Epithelial cell of prostate (primary cell): ENCODE measurements around the gene BCAT1.
"Not testable (repeated sequence)": the region's sequence is repeated elsewhere in the genome, so short reads cannot be mapped to it uniquely, and the experiment has no call there.

Experiments
- DNase-seq: peaks from one replicate; pipeline ENCODE4 v3.0.0-alpha.2; 2011; ENCODE audit warnings: low read depth, low spot score
- H3K27ac ChIP-seq: fragments of 450-650 bp; 2 replicates; pipeline ENCODE4 v1.5.1; 2017; ENCODE audit warnings: mild to moderate bottlenecking

BCAT1 gene

DNA sequence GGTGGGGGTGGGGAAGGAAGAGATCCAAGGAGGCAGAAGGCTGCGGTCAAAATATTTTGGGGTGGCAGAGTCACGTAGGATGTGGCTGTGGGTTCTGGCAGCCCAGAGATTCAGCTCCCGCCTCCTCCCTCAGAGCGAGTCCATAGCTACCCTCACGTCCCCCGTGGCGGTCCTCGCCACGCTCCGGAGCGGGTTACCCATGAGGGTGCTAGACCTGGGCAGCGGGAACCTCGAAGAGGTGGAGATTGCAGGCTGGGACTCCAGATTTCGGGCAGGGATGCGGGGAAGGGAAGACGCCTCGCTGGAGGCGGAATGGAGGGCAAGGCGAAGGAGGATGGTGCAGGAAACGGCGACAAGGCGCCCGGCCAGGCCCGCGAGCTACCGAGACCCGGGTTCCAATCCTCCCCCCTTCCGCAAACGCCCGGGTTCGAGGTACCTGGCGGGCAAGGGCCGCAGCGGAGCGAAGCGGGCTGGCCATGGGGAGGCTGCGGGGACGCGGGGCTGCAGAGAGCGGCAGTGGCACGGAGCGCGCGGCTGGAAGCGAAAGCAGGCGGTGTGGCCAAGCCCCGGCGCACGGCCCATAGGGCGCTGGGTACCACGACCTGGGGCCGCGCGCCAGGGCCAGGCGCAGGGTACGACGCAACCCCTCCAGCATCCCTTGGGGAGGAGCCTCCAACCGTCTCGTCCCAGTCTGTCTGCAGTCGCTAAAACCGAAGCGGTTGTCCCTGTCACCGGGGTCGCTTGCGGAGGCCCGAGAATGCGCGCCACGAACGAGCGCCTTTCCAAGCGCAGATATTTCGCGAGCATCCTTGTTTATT, 46.2 kb downstream of the BCAT1 start:
- DNase-seq = no peak
- H3K27ac ChIP-seq = no peak overlapping the region

DNA sequence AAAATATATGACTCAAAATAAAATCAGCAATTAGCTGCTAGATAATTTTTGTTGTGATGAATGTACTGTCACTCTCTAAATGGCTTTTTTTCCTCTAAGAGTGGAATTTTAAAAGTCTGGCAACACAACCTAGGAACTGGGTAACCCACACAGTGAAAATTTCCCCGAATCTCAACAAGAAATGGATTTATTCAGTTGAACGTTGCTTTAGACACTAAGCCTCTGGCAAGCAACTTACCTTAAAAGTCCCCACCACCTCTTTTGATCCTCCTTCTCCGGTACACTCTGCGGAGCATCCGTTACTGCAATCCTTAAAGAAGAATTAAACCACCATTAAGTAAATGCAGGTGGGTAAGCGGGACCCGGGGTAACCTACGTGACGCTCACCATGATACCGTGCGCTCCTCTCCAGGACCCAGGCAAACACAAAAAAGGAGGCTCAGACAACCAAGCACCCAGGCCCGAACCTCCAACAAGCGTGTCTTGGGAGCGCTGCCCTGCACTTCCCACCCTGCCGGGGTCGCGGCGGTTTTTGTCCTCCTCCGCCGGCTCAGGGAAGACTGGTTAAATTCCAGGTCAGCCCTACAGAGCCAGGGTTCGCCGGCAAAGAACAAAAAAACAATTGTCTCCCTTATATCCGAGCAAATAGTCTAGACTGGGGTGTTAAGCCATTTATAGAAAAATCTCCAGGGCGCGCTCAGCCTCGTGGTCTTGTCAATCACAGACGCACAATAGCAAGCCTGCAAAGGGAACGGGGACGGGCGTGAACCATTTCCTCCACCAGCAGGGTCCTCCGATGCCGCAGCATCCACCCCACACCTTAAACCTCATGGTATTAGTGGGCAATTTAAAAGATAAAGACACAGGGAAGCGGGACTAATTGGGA, 47.1 kb downstream of the BCAT1 start:
- no peak for DNase-seq
- peak overlapping the region; percentile 39 for H3K27ac ChIP-seq

- peak overlapping the region; percentile 39 for H3K27ac ChIP-seq
Measured at GRCh38 chr12:24900196-24900595, 48.7 kb downstream of the BCAT1 start.

DNA sequence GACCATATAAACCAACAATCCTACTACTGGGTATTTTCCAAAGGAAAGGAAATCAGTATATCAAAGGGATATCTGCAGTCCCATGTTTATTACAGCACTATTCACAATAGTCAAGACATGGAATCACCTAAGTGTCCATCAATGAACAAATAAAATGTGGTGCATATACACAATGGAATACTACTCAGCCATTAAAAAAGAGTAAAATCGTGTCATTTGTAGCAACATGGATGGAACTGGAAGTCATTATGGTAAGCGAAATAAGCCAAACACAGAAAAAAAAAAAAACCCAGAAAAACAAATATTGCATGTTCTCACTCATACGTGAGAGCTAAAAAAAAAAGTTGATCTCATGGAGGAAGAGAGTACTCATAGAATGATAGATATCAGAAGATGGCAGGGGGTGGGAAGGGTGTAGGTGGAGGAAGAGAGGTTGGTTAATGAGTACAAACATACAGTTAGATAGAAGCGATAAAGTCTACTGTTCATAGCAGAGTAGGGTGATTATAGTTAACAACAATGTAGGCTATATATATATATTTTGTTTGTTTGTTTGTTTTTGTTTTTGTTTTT, 49.3 kb downstream of the BCAT1 start:
- DNase-seq = no peak
- H3K27ac ChIP-seq = no peak overlapping the region

More at GRCh38 chr12:24900196-24900595, 48.7 kb downstream of the BCAT1 start:
- no peak for DNase-seq

DNA sequence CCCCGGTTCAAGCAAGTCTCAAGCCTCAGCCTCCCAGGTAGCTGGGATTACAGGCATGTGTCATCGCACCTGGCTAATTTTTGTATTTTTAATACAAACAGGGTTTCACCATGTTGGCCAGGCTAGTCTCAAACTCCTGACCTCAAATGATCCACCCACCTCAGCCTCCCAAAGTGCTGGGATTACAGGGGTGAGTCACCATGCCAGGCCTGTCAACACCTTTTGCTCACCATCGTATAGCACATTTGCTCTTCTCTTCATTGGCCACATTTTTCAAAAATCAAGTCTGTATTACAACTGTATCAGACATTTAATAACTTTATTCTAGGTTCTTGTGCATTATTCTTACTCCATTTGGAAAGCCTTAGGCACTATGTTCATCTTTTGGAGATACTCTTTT, 50.3 kb downstream of the BCAT1 start:
- DNase-seq = no peak
- no peak overlapping the region for H3K27ac ChIP-seq

DNA sequence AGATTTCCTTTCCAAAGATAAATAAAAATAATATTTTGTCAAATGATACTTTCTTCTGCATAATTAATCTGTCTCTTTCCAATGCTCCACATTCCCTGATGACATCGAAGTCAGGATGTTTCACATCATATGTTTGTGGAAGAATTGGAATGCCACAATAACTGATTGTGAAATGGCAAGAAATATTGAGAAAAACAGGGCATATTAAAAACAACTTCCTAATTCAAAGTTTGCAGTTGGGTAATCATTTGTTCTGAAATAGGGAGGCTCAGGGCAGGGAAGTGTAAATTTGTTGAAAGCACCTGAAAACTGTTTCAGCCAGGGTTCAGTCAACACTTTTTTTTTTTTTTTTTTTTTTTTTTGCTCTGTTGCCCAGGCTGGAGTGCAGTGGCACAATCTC, 50.7 kb downstream of the BCAT1 start:
- no peak for DNase-seq
- no peak overlapping the region for H3K27ac ChIP-seq

GRCh38 chr12:24896171-24896570, 52.7 kb downstream of the BCAT1 start:
- H3K27ac ChIP-seq = no peak overlapping the region
- no peak for DNase-seq

GRCh38 chr12:24895612-24896011, 53.3 kb downstream of the BCAT1 start:
- DNase-seq = no peak
- H3K27ac ChIP-seq = no peak overlapping the region

DNA sequence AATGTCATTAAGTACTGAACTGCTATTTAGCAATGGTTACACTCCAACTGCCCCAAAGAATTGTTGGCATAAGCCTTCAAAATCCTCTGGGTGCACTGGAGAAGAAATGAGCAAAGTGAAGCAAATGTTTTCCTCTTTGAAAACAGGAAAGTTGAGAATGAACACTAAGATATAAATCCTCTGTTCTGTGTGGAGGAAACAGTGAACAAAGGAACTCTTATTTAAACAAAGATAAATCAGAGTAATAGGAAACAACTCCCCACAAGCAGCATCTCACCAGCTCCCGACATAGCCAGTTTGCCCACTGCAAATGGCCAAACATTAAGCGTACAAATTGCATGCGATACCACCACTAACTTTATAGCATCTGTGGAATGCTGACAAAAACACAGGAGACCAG, 54.0 kb downstream of the BCAT1 start:
- DNase-seq = no peak
- H3K27ac ChIP-seq = no peak overlapping the region

DNA sequence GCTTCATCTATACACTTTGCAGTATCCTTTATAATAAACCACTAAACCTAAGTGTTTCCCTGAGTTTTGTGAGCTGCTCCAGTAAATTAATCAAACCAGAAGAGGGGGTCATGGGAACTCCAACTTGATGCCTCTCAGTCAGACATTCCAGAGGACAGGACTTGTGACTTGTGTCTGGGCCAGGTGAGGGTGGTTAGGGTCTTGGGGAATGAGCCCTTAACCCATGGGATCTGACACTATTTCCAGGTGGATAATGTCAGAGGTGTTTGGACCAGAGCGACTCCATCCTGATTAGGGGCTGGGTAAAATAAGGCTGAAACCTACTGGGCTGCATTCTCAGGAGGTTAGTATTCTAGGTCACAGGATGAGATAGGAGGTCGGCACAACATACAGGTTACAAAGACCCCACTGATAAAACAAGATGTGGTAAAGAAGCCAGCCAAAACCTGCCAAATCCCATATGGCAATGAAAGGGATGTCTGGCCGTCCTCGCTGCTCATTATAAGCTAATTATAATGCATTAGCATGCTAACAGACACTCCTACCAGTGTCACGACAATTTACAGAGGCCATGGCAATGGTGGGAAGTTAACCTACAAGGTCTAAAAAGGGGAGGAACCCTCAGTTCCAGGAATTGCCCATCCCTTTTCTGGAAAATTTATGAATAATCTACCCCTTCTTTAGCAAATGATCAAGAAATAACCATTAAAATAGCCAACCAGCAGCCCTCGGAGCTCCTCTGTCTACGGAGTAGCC, 58.7 kb downstream of the BCAT1 start:
- DNase-seq = no peak
- no peak overlapping the region for H3K27ac ChIP-seq

- no peak for DNase-seq
- H3K27ac ChIP-seq = peak overlapping the region; percentile 24
Measured at GRCh38 chr12:24889411-24889810, 59.5 kb downstream of the BCAT1 start.

DNA sequence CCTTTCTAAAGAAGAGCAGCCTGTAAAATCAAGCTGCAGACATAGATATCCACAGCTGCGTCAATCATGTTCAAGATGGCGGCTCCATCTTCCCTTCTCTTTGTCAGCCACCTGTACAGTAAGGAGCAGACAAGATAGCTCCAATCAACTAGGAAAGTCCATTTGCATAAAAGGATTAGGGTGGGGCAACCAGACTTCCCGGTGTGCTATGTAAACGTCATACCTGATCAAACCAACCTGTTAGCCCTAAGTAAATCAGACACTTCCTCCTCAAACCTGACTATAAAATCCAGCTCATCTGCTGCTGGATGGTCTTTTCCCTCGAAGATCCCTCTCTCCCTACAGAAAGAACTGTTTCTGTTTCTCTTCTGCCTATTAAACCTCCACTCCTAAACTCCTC, 60.1 kb downstream of the BCAT1 start:
- peak overlapping the region; percentile 24 for H3K27ac ChIP-seq
- no peak for DNase-seq

DNA sequence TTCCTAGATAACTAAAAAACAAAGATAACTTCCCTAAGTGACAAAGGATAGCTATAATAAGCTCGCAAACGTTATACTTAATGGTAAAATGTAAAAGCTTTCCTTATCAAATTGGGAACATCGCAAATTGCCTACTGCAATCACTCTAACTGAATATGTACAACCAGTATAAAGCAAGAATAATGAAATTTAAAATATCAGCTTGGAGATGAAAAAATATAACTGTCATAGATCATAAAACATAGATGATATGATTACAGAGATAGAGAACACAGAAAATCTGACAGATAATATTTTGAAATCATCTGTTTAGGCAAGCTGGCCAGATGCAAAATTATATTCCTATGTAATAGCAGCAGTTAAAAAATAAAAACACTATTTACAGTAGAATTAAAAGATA, 64.0 kb downstream of the BCAT1 start:
- H3K27ac ChIP-seq = no peak overlapping the region
- DNase-seq = no peak

DNA sequence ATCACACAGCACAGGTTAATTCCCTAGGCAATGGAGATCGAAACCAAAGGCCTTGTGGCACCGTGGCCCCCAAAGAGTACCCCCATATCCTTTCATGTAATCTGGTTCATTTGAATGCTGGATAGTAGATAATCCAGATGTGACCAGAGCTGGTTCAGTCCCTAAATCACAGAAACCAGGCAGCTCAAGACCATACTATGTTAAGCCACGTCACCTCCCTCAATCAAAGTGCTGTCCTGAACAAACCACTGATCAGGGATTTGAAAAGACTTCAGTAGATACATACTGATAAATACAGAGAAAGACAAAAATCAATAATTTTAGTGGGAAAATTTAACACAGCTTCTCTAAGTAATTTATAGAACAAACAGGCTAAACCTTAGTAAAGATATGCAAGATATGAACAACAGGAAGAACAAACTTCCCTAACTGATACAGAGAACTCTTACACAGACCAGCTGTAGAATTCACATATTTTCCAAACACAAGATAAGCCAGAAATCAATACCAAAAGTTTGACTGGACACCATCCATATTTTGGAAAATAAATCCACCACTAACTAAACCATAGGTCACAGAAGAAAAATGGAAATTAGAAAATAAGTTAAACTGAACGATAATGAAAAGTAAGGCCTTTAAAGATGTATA, 67.1 kb downstream of the BCAT1 start:
- H3K27ac ChIP-seq = no peak overlapping the region
- no peak for DNase-seq

GRCh38 chr12:24881227-24881626, 67.7 kb downstream of the BCAT1 start:
- no peak overlapping the region for H3K27ac ChIP-seq
- no peak for DNase-seq

- DNase-seq = no peak
- H3K27ac ChIP-seq = no peak overlapping the region
Measured at GRCh38 chr12:24880732-24881131, 68.2 kb downstream of the BCAT1 start.

GRCh38 chr12:24879644-24880043, 69.3 kb downstream of the BCAT1 start:
- no peak for DNase-seq
- peak overlapping the region; percentile 16 for H3K27ac ChIP-seq

- no peak for DNase-seq
- no peak overlapping the region for H3K27ac ChIP-seq
Measured at GRCh38 chr12:24875014-24875413, 73.9 kb downstream of the BCAT1 start.

- no peak overlapping the region for H3K27ac ChIP-seq
- no peak for DNase-seq
Measured at GRCh38 chr12:24872211-24872610, 76.7 kb downstream of the BCAT1 start.

DNA sequence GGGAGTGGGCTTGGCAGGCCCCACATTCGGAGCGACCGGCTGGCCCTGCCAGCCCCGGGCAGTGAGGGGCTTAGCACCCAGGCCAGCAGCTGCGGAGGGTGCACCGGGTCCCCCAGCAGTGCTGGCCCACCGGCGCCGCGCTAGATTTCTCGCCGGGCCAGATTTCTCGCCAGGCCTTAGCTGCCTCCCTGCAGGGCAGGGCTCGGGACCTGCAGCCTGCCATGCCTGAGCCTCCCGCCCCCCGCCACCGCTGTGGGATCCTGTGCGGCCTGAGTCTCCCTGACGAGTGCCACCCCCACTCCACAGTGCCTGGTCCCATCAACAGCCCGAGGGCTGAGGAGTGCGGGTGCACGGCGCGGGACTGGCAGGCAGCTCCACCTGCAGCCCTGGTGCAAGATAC, 82.8 kb downstream of the BCAT1 start:
- H3K27ac ChIP-seq, DNase-seq: not testable (repeated sequence)
